ENCODE measurements around the gene POU2AF3.

- TF ChIP-seq CTCF (IDR thresholded peaks at IDR 0.05; ENCODE audit: low read depth, low read length) (no peak), POLR2A (IDR thresholded peaks at IDR 0.05; ENCODE audit: extremely low read depth, insufficient read length) (no peak)
Observed at GRCh38 chr11:111283945-111284481, 14.3 kb upstream of the POU2AF3 start.

Measured in NB4 (cell line).